ENCODE measurements around the gene HS3ST3A1.

The HS3ST3A1 gene

GRCh38 chr17:13521784-13522183 lies 79.9 kb downstream of the HS3ST3A1 start:
- TF ChIP-seq CTCF (conservative IDR thresholded peaks at IDR 0.05), result no peak
- no peak overlapping the region for H3K27ac ChIP-seq

DNA sequence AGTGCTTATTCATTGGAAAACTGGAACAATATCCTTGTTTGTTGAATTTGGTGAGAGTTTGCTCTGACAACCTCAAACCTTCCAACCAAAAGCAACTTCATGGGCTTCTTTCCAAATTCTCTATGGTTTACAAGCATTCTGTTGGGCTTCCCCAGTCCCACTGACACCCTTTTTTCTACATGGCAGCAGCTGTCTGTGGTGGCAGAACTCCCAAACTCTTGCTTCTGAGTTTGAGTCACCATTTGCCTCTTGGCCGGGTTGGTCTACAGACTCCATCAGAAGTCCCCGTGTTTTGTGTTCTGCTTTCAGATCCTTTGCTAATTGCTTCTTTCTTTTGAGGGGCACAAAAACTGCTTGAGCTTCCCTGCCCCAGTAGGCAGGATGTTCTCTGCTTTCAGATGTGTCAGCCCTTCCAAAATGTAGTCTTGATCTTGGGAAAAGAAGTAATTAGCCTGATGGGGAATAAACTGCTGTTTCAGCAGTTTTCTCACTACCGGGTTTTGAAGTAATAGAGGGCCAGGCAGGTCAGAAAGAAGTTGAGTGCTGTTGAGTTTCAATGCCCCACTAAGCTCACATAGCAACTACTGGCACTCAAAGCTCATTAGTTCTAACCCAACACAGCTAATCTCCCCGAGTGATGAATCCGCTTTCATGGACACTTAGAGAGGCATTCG lies 80.7 kb downstream of the HS3ST3A1 start:
- TF ChIP-seq CTCF (conservative IDR thresholded peaks at IDR 0.05), result no peak
- H3K27ac ChIP-seq, result no peak overlapping the region

DNA sequence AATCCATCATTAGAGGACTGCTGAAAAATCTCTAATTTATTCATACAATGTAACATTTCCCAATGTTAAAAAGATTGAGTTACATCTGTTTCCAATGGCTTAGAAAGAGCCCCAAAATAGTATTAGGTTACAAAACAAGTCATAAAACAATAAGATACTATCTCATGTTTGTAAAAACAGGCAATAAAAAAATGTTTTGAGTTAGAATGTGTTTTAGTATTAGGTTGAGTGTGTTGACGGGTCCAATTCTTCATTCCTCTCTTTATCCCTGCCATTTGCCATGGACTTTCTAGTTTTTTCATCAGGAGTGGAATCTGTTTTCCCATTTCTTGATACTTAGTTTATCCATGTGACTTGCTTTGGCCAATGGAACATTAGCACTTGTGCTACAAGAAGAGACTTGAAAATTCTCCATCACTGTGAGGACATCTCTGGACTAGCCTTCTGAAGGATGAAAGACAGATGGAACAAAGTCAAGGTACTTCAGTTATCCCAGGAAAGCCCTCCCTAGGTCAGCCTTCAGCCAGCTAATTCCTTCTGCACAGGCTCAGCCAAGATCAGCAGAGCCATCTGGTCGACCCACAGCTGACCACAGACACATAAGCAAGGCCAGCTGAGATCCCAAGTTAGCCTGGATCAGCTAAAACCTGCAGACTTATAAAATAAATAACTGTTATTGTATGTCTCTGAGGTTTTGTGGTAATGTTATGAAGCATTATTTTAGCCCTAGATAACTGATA lies 83.3 kb downstream of the HS3ST3A1 start:
- TF ChIP-seq CTCF (conservative IDR thresholded peaks at IDR 0.05), result no peak

GRCh38 chr17:13513039-13513405 lies 88.7 kb downstream of the HS3ST3A1 start:
- no peak for TF ChIP-seq CTCF (conservative IDR thresholded peaks at IDR 0.05)
- H3K27ac ChIP-seq, result no peak overlapping the region

More for the DNA sequence above, 83.3 kb downstream of the HS3ST3A1 start:
- no peak overlapping the region for H3K27ac ChIP-seq

DNA sequence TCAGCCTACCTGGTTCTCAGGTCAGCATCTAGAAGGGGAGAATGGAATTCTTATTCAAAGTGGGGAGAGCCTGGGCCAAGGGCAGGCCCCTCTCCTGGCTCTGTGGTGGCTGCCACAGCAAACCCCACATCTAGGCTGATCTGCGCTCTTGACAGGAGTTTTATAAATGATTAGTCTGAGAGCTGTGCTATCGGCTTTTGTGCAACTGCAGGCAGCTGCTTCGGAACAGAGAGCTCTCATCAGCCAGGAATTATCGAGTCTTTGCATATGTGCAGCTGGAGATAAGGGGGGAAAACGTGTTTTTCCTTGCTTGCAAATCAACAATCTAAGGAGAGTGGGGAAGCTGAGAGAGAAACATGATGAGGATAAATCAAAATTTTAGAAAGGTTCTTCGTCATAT lies 91.7 kb downstream of the HS3ST3A1 start:
- no peak overlapping the region for H3K27ac ChIP-seq
- TF ChIP-seq CTCF (conservative IDR thresholded peaks at IDR 0.05), result no peak

- no peak for TF ChIP-seq CTCF (conservative IDR thresholded peaks at IDR 0.05)
- H3K27ac ChIP-seq, result no peak overlapping the region
Observed at GRCh38 chr17:13509527-13509926, 92.2 kb downstream of the HS3ST3A1 start.

GRCh38 chr17:13508896-13509295 lies 92.8 kb downstream of the HS3ST3A1 start:
- no peak for TF ChIP-seq CTCF (conservative IDR thresholded peaks at IDR 0.05)
- H3K27ac ChIP-seq, result no peak overlapping the region

Data from VCaP (cell line).